ENCODE measurements around the gene CZIB.
A peak's percentile ranks its signal among the peaks of the same experiment; 100 is the strongest.

GRCh38 chr1:53172426-53173128 lies 47.9 kb downstream of the CZIB start:
- TF ChIP-seq CTCF (IDR thresholded peaks at IDR 0.05) (peak in 2 of 4 experiments; percentile 9 to 15), POLR2A (IDR thresholded peaks at IDR 0.05) (no peak)
